Lung (tissue), 12 donors: ENCODE data around the gene RNF11. TPM values are rescaled to one million over a fixed set of nuclear protein-coding genes. Genes with fewer than 3 reads are reported as not detected.

Experiments
- ATAC-seq: fragments of 200-7000 bp; cut with Tn5 transposase; one replicate; pipeline ENCODE4 v1.9.1; 2020; ENCODE audit warnings: moderate number of reproducible peaks; ENCODE audit not compliant: insufficient read depth, low FRiP score
- DNase-seq, 3 donors: peaks; one replicate each; pipeline ENCODE4 v3.0.0-alpha.2; 2013 to 2017
- H3K27ac ChIP-seq, 2 donors: one replicate each; pipeline ENCODE4 v1.5.1; 2013; ENCODE audit warnings: mild to moderate bottlenecking in 2 of 2, moderate library complexity in 2 of 2, control low read depth in 1 of 2, inconsistent platforms in 1 of 2, low read depth in 1 of 2, low read length in 1 of 2
- H3K27me3 ChIP-seq, 3 donors: one replicate each; pipeline ENCODE4 v1.5.1; 2013; ENCODE audit warnings: low read length in 2 of 3; ENCODE audit not compliant: control insufficient read depth in 3 of 3, insufficient read depth in 3 of 3
- H3K36me3 ChIP-seq, 4 donors: one replicate each; pipeline ENCODE4 v1.5.1; 2013; ENCODE audit warnings: low read length in 4 of 4, mild to moderate bottlenecking in 1 of 4, moderate library complexity in 1 of 4; ENCODE audit not compliant: control insufficient read depth in 4 of 4, insufficient read depth in 4 of 4
- H3K4me1 ChIP-seq, 5 donors: one replicate each; pipeline ENCODE4 v1.5.1; 2013; ENCODE audit warnings: low read length in 5 of 5, mild to moderate bottlenecking in 2 of 5, moderate library complexity in 1 of 5; ENCODE audit not compliant: control insufficient read depth in 5 of 5, insufficient read depth in 5 of 5
- H3K4me3 ChIP-seq: one replicate; pipeline ENCODE4 v1.5.1; 2013; ENCODE audit warnings: mild to moderate bottlenecking, control low read depth, moderate library complexity
- H3K9ac ChIP-seq, 2 donors: one replicate each; pipeline ENCODE4 v1.5.1; 2013; ENCODE audit warnings: low read length in 2 of 2, control low read depth in 1 of 2; ENCODE audit not compliant: insufficient read depth in 1 of 2
- H3K9me3 ChIP-seq, 4 donors: one replicate each; pipeline ENCODE4 v1.5.1; 2013; ENCODE audit warnings: low read length in 3 of 4, mild to moderate bottlenecking in 1 of 4, moderate library complexity in 1 of 4; ENCODE audit not compliant: control insufficient read depth in 4 of 4, insufficient read depth in 3 of 4
- WGBS, 2 donors: extraction: QIAGEN DNeasy Blood & Tissue Kit; methylation state at CpG; one replicate each; pipeline ENCODE4 v1.1.7; 2013; 5-methylcytosine and 5-hydroxymethylcytosine counted together
- polyA plus RNA-seq, 2 donors: library from polyadenylated mRNA; stranded (reverse); fragments of 200-250 nt; gene quantifications; one replicate each; pipeline ENCODE4 v1.2.1, GENCODE V29; 2013
- total RNA-seq, 2 donors: library from RNA; depleted of rRNA in 1 of 2; stranded (reverse); fragments of >200 nt in 1 of 2; gene quantifications; one replicate each; pipeline ENCODE4 v1.2.1, GENCODE V29; 2014 to 2021
- TF ChIP-seq, protein P1 (sequence below): IDR thresholded peaks from 2 replicates; pipeline ENCODE4 v1.5.1; 2012; ENCODE audit warnings: mild to moderate bottlenecking; ENCODE audit errors: control extremely low read depth, extremely low read depth
- donor health status: control.
- donor health status: control.
- donor health status: Bipolar disorder and iron deficiency.
- donor health status: healthy.
- donor health status: DM: yes; HTN: yes; CAD: no.

RNF11 gene
- total and polyA plus RNA-seq, 4 donors, result 36.6 to 149 (median 71.4) TPM

DNA sequence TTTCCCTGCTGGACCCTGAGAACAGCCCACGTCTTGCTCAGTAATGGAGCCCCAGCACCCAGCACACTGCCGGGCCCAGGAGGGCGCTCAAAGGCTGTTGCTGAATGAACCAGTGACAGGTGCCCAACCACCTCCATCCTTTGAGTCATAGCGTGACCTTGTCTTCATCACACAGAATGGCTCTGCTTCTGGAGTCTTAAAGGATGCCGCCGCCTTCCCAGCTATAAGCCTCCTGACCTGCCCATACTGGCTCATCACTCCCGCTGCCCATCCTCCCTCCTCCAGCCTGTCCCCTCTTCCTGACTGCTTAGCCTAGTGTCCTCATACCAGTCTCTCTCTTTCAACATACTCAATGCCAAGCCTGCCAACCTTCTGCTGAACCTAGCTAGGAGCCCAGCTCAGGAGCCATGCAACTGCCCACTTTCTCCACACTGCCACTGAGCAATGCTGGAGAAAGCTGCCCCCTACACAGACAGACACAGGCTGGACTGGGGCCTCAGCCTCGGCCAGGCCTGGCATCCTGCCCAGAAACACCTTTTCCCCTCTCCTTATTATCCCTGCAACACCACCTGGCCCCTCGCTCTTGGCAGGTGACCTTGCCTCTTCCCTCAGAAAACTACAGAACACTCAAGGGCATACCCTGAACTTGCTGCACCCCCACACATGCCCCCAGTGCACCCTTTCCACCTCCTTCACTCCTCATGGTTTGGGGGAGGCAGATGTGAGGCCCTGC, 80.2 kb downstream of the RNF11 start:
- no peak for ATAC-seq
- Histone ChIP-seq H3K4me1 (peaks cover 0 to 16% (median 3%) of the 10 kb centered on the region in 5 donors), H3K9me3 (no peaks in the 10 kb centered on the region), H3K27ac (no peak overlapping the region), H3K9ac (no peak overlapping the region), H3K36me3 (no peaks in the 10 kb centered on the region), H3K27me3 (no peaks in the 10 kb centered on the region), H3K4me3 (no peak overlapping the region)
- DNase-seq, result peak in 2 of 3 donors; percentile 30 to 63
- TF ChIP-seq, protein P1, sequence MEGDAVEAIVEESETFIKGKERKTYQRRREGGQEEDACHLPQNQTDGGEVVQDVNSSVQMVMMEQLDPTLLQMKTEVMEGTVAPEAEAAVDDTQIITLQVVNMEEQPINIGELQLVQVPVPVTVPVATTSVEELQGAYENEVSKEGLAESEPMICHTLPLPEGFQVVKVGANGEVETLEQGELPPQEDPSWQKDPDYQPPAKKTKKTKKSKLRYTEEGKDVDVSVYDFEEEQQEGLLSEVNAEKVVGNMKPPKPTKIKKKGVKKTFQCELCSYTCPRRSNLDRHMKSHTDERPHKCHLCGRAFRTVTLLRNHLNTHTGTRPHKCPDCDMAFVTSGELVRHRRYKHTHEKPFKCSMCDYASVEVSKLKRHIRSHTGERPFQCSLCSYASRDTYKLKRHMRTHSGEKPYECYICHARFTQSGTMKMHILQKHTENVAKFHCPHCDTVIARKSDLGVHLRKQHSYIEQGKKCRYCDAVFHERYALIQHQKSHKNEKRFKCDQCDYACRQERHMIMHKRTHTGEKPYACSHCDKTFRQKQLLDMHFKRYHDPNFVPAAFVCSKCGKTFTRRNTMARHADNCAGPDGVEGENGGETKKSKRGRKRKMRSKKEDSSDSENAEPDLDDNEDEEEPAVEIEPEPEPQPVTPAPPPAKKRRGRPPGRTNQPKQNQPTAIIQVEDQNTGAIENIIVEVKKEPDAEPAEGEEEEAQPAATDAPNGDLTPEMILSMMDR, result no peak
- 80 to 85% methylated on average over 9 of the region's 9 CpGs for WGBS, 2 donors

DNA sequence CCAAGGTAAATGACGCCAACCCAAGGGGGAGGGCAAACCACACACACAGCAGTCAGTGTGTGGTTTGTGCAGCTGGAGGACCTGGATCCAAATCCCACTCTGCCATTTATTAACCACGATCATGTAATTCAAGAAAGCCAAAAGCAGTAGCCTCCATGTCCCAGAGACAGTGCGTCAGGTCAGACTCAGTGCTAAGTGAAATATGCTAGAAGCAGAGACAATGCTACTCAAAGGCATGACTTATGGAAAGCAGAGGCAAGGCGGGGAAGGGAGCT, 80.7 kb downstream of the RNF11 start:
- no peaks in the 10 kb centered on the region for H3K27me3 ChIP-seq
- no peaks in the 10 kb centered on the region for H3K9me3 ChIP-seq
- peak in 1 of 3 donors; percentile 58 for DNase-seq
- 76 to 79% methylated on average over 4 of the region's 4 CpGs for WGBS, 2 donors
- H3K36me3 ChIP-seq, result no peaks in the 10 kb centered on the region
- H3K4me1 ChIP-seq, result peaks cover 0 to 19% (median 3%) of the 10 kb centered on the region in 5 donors
- TF ChIP-seq, protein P1, result no peak
- H3K27ac ChIP-seq, result no peak overlapping the region
- H3K9ac ChIP-seq, result no peak overlapping the region
- H3K4me3 ChIP-seq, result no peak overlapping the region
- ATAC-seq, result no peak

DNA sequence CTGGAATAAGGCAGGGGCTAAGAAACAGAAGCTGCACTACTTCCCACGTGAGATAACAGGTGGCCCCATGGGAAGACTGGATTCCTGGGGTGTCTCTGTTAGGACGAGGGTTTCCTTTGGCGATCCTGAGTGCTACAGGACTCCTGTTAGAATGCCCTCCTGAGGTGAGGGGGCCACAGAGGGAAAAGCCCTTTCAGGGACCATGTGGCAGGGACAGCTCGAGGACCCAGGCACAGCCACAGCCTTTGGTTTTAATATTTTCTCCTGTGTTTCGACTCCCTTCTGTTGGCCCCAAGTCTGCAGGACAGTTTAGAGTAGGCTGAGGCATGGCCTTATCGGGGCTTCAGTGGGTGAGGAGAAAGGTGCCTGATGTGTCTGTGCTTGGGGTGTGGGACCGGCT, 81.7 kb downstream of the RNF11 start:
- WGBS, 2 donors, result 94 to 95% methylated on average over 7 of the region's 7 CpGs
- Histone ChIP-seq H3K4me1 (peaks cover 0 to 19% (median 3%) of the 10 kb centered on the region in 5 donors), H3K36me3 (no peaks in the 10 kb centered on the region), H3K4me3 (no peak overlapping the region), H3K27me3 (no peaks in the 10 kb centered on the region), H3K9me3 (no peaks in the 10 kb centered on the region), H3K9ac (no peak overlapping the region), H3K27ac (no peak overlapping the region)
- TF ChIP-seq, protein P1, result no peak
- ATAC-seq (no peak), DNase-seq (no peak)
